SIG-M5 (cell line): ENCODE data around the gene MB21D2.

Experiments
- DNase-seq: peaks from one replicate; lab custom pipeline; 2025; lab: John Stamatoyannopoulos, UW

MB21D2 gene

DNA sequence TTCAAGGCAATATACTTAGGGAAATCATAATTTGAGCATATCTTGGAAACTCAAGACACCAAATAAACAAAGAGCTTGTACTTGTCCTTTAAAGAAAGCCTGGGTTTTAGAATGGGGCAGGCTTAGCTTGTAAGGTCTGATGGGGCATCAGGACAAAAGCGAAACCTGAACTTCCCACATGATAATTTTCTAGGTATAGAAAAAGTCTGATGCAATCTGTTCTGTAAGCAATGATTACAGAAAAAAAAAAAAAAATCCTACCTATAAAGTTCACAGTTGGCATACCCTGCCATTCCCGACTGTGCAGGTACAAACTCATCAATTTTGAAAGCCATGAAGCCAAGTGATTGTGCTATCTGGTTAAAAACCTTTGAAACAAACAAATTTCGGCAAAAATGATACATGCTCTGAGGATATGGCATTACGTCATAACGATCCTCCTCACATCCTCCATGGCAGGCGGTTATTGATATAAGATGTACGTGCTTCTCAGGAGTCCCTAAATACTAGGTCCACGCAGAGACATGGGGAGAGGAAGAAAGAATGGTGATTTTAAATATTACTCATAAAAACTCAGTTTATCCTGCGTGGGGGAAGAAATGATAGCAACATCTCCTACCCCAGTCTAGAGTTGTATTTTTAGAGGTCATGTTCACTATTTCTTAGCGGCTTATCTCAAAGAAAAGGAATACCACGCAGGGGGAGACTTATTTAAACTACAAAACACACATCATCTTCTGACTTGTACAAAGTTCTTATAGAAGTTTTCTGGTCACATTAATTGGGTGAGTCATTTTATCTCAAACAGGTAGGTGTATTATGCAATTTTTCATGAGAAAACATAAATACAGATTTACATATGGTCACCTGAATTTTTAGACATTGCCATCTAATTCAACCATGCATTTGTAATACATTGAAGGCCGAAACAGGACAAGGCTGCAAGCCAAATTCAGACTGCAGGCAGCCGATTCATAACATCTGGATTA, 27.0 kb downstream of the MB21D2 start:
- no peak for DNase-seq

DNA sequence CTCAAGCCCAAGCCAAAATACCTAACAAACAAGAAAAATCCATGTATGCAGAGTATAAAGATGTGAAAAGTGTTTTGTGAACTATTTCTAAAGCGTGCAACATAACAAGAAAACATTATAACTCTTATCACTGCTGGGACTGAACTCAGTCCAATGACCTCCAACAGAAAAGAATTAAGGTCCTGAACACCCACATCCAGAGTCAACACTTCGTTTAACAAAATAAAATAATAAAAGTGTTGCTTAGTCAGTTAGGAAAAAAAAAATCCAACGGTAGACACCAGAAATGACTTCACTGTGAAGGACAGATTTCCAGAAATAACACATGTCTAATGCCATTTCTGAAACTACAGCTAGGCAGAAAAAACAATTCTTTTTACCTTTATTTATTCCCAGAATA, 28.0 kb downstream of the MB21D2 start:
- no peak for DNase-seq

DNA sequence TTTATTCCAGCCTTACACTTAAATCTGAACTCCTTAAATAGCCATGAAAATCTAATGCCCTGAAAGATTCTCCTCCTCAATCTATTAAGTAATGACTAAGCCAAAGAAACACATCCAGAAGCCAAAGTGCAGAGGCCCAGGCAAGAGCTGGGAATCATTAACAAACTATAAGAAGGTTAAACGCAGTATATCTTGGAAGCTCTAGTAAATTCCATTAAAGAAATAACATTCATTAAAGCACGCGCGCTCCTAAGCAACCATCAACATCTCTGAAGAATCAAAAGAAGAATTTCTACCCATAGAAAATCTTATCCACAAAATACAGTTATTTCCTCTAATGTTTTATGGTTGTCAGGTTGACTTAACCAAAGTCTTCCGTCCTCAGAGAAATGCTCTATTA, 29.5 kb downstream of the MB21D2 start:
- DNase-seq = no peak

DNA sequence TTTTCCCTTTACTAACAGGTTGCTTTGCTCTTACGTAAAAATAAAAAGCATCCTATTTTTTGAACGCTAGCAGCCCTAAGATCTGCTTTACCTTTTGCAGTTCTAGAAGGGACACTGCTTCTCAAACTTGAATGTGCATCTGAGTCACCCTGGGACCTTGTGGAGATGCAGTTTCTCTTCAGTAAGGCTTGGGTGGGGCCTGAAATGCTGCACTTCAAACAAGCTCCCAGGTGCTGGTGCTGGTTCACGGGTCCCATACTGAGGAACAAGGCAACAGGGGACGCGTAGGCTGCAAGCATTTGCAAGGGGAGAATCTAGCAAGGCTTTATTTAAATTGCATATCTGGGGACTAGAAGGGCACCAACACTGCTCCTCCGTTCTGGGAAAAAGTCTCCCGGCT, 30.0 kb downstream of the MB21D2 start:
- DNase-seq = no peak

DNA sequence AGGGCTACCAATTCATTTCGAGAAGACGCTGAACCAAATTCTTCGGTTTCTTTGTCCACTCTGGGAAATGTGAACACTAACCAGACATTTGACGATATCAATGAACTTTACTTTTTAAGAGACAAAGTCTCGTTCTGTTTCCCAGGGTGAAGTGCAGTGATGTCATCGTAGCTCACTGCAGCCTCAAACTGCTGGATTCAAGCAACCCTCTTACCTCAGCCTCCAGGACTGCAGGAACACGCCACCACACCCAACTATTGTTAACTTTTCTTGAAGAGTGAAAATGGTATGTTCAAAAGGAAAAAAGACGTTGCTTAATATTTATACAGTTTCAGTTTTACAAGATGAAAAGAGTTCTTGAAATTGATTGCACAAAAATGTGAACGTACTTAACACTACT, 30.6 kb downstream of the MB21D2 start:
- DNase-seq = no peak

DNA sequence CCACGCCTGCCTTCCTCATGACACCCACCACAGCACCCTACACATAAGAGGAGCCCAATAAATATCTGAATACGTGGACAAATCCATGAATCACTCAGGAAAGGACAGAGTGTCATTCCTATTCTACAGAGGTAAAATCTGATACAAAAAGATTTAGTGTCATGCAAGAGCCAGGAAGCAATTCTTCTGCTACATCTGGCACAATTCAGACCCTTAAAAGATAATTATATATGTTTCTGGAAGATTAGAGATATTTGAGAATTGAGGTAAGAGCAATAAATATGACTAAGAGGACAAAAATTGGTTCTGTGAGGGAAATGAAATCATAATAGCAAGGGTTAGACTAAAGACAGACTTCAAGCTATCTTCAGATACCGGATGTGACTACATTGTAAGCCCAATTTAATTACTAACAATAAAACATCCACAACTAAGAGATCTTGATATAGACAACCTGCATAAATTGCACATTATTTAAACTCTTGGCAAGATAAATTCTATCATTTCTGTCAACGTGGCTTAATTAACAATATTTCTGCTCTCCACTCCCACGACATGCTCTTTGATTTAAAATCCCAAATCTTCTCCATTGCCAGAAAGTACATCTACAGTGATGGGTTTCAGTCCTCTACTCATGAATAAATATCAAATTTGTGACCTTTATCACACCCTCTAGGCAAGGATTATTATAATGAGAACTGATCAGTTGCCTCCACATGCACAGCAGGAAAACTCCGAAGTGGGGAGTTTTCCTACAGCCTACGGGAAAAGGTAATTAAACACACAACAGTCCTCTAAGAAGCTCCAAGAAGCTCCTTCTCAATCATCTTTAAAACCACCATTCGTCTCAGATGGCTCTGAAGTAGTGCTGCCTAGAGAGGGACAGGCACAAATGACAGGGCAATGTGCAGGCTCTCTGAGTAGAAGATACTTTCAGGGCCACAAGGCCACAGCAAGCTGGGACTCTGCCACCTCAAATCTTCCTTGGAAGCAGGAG, 32.6 kb downstream of the MB21D2 start:
- DNase-seq = no peak

DNA sequence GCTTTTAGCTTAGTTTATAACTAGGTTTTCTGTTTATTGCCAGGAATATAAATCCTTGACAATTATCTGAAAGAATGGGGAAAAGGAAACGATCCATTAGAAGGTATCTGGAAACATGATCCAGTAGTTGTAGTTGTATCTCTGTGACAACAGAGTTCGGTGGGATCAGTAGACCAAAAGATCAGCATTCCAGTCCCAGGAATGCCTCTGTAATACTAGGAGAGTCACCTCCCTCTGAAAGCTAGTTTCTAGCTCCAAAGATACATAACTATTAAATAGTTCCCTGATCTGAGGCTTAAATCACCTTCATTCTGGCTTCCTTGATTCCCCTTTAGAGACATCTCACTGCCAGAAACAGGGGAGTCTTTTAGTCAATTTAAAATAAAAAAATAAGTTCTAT, 34.1 kb downstream of the MB21D2 start:
- DNase-seq = no peak

DNA sequence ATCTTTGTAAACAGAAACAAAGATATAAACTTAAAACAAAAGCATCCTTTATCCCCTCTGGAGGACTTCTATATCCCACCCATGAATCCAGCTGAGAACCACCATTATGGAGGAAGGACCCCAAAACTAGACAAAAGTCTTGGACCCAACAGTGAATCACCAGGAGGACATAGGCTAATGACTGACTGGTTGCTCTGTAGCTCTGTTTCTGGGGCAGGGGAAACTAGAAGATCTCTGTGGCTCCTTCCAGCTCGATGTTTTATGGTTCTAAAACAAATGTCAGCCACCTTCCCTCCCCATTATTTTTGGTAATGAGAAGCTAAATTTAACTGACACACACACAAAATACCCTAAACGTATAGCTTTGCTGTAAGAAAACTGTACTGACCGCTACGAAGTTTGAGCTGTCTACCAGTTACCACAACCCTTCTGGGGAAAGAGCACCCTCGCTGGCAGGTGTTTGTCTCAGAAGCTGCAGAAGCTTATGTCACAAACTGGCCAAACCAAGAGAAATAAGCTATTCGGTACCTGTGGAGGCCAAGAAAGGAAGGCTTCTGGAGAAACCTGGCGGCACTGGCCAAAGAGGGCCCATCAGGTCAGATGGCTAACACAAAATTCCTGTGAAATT, 36.4 kb downstream of the MB21D2 start:
- DNase-seq = no peak

DNA sequence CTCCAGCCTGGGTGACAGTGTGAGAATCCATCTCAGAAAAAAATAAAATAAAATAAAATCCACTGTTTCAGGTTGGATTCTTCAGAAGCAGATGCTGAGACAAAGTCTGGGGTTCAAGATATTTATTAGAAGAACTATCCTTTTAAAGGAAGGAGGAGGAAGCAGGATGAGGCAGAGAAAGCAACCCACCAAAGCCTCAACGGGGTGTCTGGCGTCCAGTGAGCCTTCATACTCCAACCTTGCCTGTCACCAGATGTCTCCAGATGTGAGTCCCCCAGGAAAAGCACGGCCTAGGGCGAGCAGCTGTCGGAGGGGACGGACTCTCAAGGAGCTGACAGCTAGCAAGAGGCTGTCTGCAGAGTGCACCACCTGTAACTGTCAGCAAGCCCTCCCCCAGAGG, 37.3 kb downstream of the MB21D2 start:
- no peak for DNase-seq

DNA sequence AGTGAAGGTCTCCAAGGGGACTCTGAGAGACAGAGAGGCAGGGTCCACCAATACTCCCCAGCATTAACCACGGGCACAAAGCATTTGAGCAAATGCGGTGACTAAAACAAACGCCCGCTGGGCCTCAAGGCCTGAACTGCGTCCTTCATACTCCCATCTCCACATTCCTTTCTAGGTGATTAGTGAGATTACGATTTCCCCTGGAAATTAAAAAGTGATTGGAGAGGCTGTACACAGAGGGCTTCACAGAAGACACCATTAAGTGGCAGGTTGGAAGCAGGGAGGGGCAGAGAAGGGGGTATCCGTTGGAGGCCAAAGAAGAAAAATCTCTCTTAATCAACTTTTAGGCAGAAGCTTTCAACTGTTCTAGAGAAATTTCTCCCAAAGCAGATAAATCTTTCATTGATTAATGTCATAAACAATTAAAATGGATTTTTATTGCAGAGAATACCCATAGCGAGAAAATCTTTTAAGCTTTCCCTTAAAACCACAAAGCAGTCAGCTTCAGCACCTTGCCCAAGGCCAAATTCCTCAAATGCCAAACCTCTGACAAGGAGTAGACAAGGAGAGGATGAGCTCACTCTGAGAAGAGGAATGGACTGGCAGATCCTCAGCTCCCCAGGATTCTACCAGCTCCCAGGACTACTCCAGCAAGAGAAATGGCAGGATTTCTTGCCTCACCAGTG, 38.2 kb downstream of the MB21D2 start:
- no peak for DNase-seq

DNA sequence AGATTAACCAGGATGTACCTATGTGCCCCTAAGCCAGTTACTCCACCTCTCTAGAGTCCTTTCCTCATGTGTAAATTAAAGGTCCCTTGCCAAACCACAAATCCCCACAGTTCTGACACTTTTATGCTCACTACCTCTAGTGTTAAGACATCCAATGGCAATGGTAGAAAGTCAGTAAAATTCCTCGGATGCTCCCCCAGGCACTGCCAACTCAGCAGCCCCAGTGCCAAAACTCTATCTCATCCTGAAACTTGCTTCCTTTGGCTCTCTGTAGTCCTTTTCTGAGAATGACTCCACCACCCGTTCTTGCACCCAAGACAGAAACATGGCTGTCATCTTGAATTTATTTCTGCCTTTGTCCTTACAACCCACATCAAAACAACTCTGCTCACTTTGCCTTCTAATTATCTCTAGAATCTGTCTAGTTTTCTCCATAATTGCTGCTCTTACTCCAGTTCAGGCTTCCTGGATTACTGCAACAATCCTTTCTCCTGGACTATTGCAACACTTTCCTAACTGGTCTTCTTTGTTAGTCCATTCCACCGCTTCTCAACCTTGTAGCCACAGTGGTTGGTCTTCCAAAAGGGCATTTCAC, 41.6 kb downstream of the MB21D2 start:
- DNase-seq = no peak

DNA sequence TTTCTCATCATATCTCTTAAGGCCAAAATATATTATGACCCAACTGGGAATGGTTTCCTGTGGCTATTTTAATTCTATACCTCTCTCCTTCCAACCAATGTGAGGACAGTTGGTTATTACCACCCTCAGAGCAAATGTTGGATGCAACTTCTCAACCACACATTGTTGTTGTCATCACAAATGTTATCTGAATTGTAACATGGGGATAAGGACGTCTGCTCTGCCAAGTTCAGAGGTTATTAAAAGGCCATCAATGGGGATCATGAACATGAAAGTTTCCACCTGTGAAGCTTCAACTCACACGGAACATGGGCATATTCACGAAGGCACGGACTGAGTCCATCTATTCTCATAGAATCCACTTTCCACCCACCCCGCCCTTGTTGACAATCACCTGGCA, 46.8 kb downstream of the MB21D2 start:
- no peak for DNase-seq

DNA sequence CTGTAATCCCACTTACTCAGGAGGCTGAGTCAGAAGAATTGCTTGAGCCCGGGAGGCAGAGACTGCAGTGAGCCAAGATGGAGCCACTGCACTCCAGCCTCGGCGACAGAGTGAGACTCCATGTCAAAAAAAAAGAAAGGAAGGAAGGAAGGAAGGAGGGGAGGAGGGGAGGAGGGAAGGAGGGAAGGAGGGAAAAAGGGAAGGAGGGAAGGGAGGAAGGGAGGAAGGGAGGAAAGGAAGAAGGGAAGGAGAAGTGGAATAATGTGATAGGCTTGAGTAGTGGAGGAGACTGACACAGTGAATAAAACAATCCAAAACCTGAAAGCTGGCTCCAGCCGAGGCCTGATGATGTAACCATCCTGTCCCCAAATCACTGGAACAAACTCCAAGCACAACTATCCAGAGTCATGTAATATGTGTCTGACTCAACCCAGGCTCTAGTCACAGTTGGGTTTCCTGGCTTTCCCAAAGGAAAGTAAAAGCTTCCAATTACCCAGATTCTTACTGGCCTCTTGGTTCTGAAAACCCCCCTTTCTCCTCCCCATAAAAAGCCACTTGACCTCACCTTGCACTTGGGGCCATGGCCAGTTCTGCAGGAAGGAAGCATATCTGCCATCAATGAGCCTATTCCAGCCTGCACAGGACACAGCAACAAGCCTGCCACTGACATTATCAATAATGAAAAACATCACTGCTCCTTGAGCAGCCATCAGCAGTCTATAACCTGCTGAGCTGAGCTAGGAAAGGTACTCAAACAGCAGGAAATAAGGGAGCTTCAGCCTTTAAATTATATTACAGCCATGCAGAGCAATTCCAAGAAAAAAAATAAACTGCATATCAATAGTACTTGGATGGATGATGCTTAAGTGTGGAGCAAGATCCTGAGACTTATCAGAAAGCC, 48.3 kb downstream of the MB21D2 start:
- no peak for DNase-seq

DNA sequence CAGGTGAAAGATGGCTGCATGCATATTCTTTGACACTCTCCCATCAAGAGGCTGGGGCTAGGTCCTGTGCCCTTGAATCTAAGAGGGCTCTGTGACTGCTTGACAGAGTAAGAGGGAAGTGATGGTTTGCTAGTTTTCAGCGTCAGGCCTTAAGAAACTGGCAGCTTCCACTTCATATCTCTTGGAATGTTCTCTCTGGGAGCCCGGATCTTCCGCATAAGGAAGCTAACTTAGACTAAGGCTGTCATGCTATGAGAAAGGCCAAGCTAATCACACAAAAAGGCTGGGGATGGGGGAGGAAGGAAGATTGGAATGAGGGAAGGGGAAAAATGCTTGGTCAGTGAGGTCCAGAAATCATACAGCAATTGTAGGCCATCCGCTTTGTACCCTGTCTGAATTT, 50.0 kb downstream of the MB21D2 start:
- no peak for DNase-seq

DNA sequence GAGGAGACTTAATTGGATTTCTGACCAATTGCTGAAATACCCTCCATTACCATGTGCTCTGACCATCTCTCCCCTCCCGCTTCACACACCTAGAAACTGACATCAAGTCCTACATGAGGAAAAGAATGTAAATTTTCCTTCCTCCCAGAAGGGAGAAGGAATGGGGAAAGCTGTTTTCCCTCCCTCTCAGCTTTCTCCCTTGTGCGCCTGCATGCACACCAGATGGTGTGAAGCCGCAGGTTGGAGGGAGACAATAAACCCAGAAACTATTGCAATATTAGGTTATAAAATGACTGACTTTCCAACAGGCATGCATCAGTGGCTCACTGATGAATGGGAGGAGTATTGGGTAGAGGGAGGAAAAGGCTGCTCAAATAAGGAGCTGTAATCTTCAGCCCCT, 50.9 kb downstream of the MB21D2 start:
- DNase-seq = no peak

DNA sequence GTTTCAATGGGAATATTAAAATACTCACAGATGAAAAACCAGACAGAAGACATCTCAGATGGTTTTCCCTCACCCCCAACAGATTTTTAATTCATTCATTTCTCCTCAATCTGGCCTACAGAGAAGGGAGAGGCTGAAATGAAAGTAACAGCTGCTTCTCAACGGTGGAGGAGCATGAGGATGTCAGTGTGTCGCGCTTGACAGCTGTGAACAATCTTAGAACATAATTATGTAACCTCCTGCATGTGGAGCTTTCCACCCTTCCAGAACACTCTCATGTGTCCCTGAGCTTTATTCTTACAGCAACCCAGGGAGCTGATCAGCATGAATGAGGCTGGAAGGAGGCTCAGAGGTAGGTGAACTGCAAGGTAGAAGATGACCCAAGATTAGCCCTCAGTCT, 52.7 kb downstream of the MB21D2 start:
- no peak for DNase-seq

DNA sequence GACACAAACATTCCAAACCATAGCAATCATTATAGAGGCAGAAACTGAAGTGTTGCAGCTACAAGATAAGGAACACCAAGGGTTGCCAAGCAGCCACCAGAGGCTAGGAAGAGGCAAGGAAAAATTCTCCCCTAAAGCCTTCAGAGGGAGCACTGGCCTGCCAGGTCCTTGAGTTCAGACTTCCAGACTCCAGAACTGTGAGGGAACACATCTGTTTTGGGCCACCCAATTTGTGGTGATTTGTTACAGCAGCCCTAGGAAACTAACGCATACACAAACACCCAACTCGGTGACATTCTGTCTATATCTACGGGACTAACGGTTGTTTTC, 54.6 kb downstream of the MB21D2 start:
- DNase-seq = no peak

DNA sequence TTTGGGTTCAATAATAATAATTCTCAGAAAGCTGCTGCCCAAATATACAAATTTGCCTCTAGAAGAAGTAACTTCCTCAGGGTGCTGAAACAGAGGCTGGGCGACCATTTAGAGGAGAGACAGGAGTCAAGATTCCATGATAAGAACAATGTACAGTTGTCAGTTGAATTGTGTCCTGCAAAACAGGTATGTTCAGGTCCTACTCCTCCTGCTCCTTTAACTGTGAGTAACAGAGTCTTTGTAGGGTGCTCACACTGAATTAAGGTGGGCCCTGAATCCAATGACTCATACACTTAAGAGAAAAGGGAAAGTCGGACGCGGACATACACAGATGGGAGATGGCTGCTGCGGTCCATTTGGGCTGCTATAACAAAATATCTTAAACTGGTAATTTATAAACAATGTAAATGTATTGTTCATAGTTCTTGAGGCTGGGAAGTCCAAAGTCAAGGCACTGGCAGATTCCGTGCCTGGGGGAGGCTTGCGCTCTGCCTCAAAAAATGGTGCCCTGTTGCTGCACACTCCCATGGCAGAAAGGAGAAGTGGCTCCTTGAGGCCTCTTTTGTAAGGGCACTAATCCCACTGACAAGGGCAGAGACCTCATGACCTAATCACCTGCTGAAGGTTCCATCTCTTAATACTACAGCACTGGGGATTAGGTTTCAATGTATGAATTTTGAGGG, 55.1 kb downstream of the MB21D2 start:
- DNase-seq = no peak

DNA sequence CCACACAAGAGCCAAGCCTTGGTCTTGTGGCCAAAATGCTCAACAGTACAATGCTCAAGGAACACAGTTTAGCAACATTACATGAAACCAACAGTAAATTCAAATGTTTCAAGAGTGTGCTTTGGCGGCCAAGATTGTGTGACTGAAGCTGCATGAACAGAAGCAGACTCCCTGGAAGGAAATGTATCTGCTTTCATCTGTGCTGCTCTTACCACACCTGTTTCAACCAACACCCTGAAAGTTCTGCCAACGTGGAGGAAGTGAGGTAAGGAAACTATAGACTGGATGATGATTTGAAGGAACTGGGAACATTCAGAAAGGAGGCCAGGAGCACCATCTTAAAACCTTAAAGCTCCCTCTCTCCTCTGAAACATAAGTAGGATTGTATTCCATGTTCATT, 55.7 kb downstream of the MB21D2 start:
- DNase-seq = no peak

DNA sequence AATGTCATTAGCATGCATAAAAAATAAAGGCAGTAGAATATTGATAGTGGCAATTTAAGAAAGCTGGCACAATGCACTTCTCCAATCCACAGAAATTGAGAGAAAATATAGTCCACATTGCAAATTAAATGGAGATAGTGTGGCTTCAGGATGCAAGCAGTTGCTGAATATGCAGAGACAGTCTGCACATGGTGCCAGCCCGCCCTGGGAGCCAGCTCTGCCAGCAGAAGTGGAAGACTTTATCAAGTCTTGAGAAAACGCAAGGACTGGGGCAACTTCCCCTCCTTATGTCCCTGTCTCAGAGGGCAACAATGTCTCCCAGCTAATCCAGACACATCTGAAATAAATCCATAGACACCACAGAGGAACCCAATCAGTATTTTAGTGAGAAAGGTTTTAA, 57.2 kb downstream of the MB21D2 start:
- DNase-seq = no peak
